ENCODE results near the gene APLF. TPM values are rescaled to one million over a fixed set of nuclear protein-coding genes. Genes with fewer than 3 reads are reported as not detected.

The APLF gene
- total and polyA plus RNA-seq, 10 of the 15 experiments (the other 5 are each of a cell fraction or from before 2014, with no cell fraction given) = 0.66 to 2.8 (median 1.8) TPM

DNA sequence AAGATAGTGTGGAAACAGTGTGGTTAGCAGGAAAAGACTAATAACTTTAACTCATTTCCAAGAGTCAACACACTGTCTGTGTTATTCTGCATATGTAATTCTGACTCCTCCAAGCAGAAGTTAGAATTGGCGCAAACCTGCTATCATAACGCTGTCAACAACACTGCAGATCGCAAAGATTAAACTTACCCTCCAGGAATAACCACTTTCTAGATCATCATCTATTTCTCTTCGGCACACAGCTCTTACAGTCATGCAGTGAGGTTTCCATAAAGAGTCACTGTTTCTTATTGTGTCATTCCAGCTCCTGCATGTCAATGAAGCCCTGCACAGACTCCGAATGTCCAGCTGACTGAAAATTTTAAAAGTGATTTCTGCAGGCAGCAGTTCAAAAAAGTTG, 2.7 kb upstream of the APLF start:
- Histone ChIP-seq H3K9me3 (replicated peaks; ENCODE audit: control insufficient read depth, insufficient read depth, low read length) (no peaks in the 10 kb centered on the region), H3K9ac (ENCODE audit: control insufficient read depth, insufficient read depth, low read length) (no peak overlapping the region), H3K27ac (ENCODE audit: control insufficient read depth, insufficient read depth) (no peak overlapping the region), H3K27me3 (replicated peaks in 1 of 2; ENCODE audit: control insufficient read depth in 2 of 2, insufficient read depth in 2 of 2, low read length in 1 of 2) (no peaks in the 10 kb centered on the region), H2AFZ (ENCODE audit: control insufficient read depth, low read depth, low read length) (no peak overlapping the region), H3K4me2 (ENCODE audit: control insufficient read depth, insufficient read depth) (no peak overlapping the region), H3K79me2 (ENCODE audit: control insufficient read depth, insufficient read depth, low read length) (peaks cover 2% of the 10 kb centered on the region; the same call in 1 of the 2 replicates), H3K36me3 (ENCODE audit: control insufficient read depth in 2 of 2, insufficient read depth in 2 of 2, low read length in 1 of 2) (no peaks in the 10 kb centered on the region), H3K4me1 (ENCODE audit: control insufficient read depth, insufficient read depth, low read length) (peaks cover 11% of the 10 kb centered on the region; the same call in 1 of the 2 replicates), H4K20me1 (ENCODE audit: control insufficient read depth, insufficient read depth) (no peaks in the 10 kb centered on the region), H3K4me3 (no peak overlapping the region)
- DNase-seq (ENCODE audit: low read depth, low spot score) (no peak), ATAC-seq (no peak), FAIRE-seq (no peak)
- ChIA-PET CTCF (interaction anchor here (0.8 to 8.9 kb wide), 22 partner anchors 8 to 461 kb away, joined by 3 to 173 read pairs (median 4); no protein-coding TSS in a partner anchor), POLR2A (interaction anchor here (0.9 to 1.1 kb wide), 2 partner anchors 11 to 249 kb away, joined by 3 read pairs; no protein-coding TSS in a partner anchor), SMC1A (ENCODE audit: uncharacterized antibody, unreplicated experiment) (interaction anchor here (0.5 to 4.8 kb wide), 21 partner anchors 8 to 916 kb away, joined by 3 to 55 read pairs (median 5); no protein-coding TSS in a partner anchor), RAD21 (ENCODE audit: unreplicated experiment) (interaction anchor here (0.8 to 3.3 kb wide), 8 partner anchors 23 to 287 kb away, joined by 3 to 29 read pairs (median 7); no protein-coding TSS in a partner anchor)
- in situ Hi-C loops (cut with MboI) (loop anchor here (5.0 kb wide), 1 partner anchor 243 kb away; no protein-coding TSS in a partner anchor), intact Hi-C loops (cut with micrococcal nuclease; ENCODE audit: unreplicated experiment) (loop anchor here (5.0 kb wide), 1 partner anchor 843 kb away; no protein-coding TSS in a partner anchor)
- WGBS (ENCODE audit: insufficient coverage, insufficient replicate concordance, low lambda C conversion rate, missing lambda C conversion rate) = 72% methylated on average over 5 of the region's 5 CpGs
- TF ChIP-seq SIN3A (IDR thresholded peaks at IDR 0.05; ENCODE audit: low read depth, low read length) = no peak
- TF ChIP-seq ZZZ3 (IDR thresholded peaks at IDR 0.05; ENCODE audit: control insufficient read depth, insufficient read length, low read depth) = no peak
- TF ChIP-seq ZNF274 (IDR thresholded peaks at IDR 0.05; ENCODE audit: insufficient read depth, insufficient read length) = no peak
- no peak for TF ChIP-seq TAF1 (IDR thresholded peaks at IDR 0.05; ENCODE audit: borderline replicate concordance, low read depth, low read length)
- no TSS peak for BruUV-seq (replicated peaks)

All from GM12878 (cell line).